ENCODE data around the gene LEUTX.
A peak's percentile ranks its signal among the peaks of the same experiment; 100 is the strongest.
"Not testable (repeated sequence)": the region's sequence is repeated elsewhere in the genome, so short reads cannot be mapped to it uniquely, and the experiment has no call there.

Gene LEUTX

DNA sequence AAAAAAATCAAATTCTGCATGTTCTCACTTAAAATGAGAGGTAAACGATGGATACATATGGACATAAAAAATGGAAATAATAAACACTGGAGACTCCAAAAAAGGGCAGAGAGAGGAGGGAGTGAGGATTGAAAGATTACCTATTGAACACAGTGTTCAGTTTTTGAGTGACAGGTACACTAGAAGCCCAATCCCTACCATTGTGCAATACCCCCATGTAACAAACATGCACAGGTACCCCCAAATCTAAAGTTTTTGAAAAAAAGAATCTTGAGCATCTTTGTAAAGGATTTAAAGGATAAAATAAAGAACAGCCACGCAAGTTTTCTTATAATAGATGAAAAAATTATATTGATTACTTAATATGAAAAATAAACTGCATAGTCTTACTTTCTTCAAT, 24.1 kb upstream of the LEUTX start:
- Mint-ChIP-seq H3K4me1 (no peaks in the 10 kb centered on the region), H3K36me3 (no peaks in the 10 kb centered on the region), H3K9me3 (no peaks in the 10 kb centered on the region), H3K4me3 (no peak overlapping the region), H3K27ac (no peak overlapping the region), H3K27me3 (peaks cover 43% of the 10 kb centered on the region)
- CTCF ChIA-PET = no interaction called here
- no peak for DNase-seq

DNA sequence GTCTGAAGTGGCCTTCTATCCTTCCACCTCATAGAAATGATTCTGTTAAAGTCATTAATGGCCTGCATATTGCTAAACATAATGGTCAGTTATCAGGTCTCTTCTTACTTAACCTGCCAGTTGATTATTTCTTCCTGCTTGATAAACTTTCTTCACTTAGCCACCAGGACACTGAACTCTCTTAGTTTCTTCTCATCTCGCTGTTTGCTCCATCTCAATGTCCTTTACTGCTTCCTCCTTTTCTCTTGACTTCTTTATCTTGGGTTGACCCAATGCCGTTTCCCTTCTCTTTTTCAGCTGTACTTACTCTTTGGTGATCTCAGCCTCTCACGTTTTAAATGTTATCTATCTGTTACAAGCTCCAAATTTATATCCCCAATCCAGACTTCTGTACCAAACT, 23.7 kb upstream of the LEUTX start:
- no peak for DNase-seq
- no peak overlapping the region for H3K27ac Mint-ChIP-seq
- no peaks in the 10 kb centered on the region for H3K9me3 Mint-ChIP-seq
- no peak overlapping the region for H3K4me3 Mint-ChIP-seq
- peaks cover 43% of the 10 kb centered on the region for H3K27me3 Mint-ChIP-seq
- H3K36me3 Mint-ChIP-seq = no peaks in the 10 kb centered on the region
- CTCF ChIA-PET = no interaction called here
- no peaks in the 10 kb centered on the region for H3K4me1 Mint-ChIP-seq

DNA sequence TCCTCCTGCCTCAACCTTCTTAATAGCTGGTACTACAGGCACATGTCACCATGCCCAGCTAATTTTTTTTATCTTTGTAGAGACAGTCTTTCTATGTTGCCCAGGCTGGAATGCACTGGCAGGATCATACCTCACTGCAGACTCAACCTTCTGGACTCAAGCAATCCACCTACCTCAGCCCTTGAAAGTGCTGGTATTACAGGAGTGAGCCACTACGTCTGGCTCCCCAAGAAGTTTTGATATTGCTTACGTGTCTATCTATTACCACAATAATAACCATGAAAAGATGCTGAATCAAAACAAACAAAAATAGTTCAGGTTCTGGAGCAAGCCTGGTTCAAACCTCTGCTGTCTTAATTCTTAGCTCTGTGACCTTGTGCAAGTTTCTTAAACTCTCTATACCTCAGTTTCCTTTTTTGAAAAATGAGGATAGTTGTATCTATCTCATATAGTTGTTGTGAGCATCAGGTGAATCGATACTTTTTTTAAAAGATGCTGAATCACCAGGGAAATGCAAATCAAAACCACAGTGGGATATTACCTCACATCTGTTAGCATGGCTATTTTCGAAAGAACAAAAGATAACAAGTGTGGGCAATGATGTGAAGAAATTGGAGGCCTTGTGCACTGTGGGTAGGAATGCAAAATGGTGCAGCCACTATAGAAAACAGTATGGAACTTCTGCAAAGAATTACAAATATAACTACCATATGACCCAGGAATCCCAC, 19.0 kb upstream of the LEUTX start:
- CTCF ChIA-PET = interaction anchor here (1.1 kb wide), 1 partner anchor 86 kb away, joined by 6 read pairs; no protein-coding TSS in a partner anchor
- no peak overlapping the region for H3K4me3 Mint-ChIP-seq

DNA sequence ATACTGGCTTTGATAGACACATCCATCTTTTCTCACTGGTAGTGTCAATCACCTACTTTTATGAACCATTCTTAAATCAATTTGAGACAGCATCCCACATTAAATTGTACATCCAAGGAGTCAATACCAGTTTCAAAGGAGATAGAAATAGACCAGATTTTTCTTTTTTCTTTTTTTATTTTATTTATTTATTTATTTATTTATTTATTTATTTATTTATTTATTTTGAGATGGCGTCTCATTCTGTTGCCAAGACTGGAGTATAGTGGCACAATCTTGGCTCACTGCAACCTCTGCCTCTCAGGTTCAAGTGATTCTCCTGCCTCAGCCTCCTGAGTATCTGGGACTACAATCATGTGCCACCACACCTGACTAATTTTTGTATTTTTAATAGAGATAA, 16.8 kb upstream of the LEUTX start:
- H3K27ac Mint-ChIP-seq, H3K4me1 Mint-ChIP-seq, H3K4me3 Mint-ChIP-seq, DNase-seq, H3K9me3 Mint-ChIP-seq, H3K36me3 Mint-ChIP-seq: not testable (repeated sequence)
- CTCF ChIA-PET = interaction anchor here (0.7 kb wide), 1 partner anchor 21 kb away, joined by 3 read pairs; no protein-coding TSS in a partner anchor
- peaks cover 21% of the 10 kb centered on the region for H3K27me3 Mint-ChIP-seq

More for the DNA sequence above, 19.0 kb upstream of the LEUTX start:
- no peaks in the 10 kb centered on the region for H3K4me1 Mint-ChIP-seq
- H3K27ac Mint-ChIP-seq = no peak overlapping the region
- no peaks in the 10 kb centered on the region for H3K36me3 Mint-ChIP-seq
- peaks cover 28% of the 10 kb centered on the region for H3K27me3 Mint-ChIP-seq
- no peaks in the 10 kb centered on the region for H3K9me3 Mint-ChIP-seq
- DNase-seq = no peak

DNA sequence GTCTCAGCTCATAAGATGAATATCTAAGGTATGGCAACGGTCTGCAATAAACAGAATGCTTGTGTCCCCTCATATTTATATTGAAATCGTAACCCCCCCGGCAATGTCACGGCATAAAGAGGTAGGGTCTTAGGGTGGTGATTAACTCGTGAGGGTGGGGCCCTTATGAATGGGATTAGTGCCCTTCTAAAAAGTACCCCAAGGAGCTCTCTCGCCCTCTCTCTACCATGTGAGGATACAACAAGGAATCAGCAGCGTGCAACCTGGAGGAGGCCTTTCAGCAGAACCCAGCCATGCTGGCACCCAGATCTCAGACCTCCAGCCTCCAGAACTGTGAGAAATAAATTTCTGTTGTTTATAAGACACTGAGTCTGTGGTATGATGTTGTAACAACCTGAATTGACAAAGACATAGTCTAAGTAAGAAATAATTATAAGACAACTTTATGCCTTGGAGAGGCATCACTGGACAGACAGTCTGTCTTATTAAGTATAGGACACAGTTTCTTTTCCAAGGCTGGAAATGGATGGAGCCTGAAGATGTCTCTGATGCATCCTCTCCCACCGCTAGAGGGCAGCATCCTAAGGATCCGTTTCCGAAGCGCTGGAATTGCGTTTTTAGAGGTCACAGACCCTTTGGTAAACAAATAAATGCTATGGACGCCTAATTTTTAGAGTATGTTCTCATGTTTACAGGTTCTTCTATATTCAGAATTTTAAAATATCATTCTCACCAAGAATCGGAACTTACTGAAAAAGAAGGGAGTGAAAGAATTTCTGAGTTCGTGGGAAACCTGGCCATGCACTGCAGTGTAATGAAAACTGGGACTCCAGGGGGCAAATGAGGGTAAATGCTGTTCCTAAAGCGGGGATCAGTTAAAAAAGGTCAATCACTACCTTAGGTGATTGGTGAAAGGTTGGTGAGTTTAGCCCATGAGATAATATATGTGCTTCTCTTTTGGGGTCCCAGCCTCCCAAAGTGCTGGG, 13.3 kb upstream of the LEUTX start:
- no peaks in the 10 kb centered on the region for H3K36me3 Mint-ChIP-seq
- H3K9me3 Mint-ChIP-seq = peaks cover 4% of the 10 kb centered on the region
- DNase-seq = peak; percentile 48
- CTCF ChIA-PET = interaction anchor here (0.7 to 5.6 kb wide), 11 partner anchors 15 to 214 kb away, joined by 3 to 38 read pairs (median 5); partner anchors contain the start of gene FBL
- peaks cover 11% of the 10 kb centered on the region for H3K27me3 Mint-ChIP-seq
- no peak overlapping the region for H3K27ac Mint-ChIP-seq
- H3K4me3 Mint-ChIP-seq = no peak overlapping the region
- peaks cover 6% of the 10 kb centered on the region for H3K4me1 Mint-ChIP-seq

DNA sequence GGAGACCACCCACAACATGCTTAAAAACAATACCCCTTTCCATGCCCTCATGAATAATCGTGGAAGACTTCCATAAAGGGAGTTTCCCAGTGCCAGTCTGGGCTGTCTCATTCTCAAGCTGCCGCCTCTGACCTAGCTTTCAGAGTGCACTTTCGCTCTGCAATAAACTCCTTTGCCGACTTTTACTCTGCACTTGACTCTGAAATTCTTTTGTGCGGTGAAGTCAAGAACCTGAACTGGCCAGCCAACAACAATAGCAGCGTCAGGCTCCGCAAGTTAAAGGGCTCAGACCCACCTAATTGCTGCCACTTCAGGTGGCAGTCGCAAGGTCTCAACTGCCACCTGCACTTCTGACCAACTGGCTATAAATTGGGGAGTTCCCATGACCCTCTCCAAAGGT, 10.3 kb upstream of the LEUTX start:
- H3K4me3 Mint-ChIP-seq = no peak overlapping the region
- peaks cover 6% of the 10 kb centered on the region for H3K4me1 Mint-ChIP-seq
- H3K27ac Mint-ChIP-seq = no peak overlapping the region
- H3K9me3 Mint-ChIP-seq = peaks cover 4% of the 10 kb centered on the region
- CTCF ChIA-PET = interaction anchor here (1.3 to 5.6 kb wide), 3 partner anchors 16 to 76 kb away, joined by 4 to 38 read pairs (median 7); partner anchors contain the start of gene FBL
- no peaks in the 10 kb centered on the region for H3K36me3 Mint-ChIP-seq
- DNase-seq = no peak
- peaks cover 17% of the 10 kb centered on the region for H3K27me3 Mint-ChIP-seq

DNA sequence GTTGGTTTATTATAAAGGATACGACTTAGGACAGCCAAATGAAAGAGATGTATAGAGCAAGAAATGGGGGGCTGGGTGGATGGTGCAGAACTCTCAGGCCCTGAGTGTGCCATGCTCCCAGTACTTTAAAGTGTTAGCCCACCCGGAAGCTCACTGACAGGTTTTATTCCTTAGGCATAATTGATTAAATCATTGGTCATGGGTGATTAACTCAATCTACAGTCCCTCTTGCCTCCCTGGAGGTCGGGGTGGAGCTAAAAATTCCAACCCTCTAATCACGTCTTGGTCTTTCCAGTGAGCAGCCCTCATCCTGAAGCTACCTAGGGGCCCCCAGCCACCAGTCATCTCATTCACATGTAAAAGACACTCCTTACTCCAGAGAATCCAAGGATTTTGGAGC, 9.9 kb upstream of the LEUTX start:
- Mint-ChIP-seq H3K36me3 (no peaks in the 10 kb centered on the region), H3K4me1 (peaks cover 6% of the 10 kb centered on the region), H3K9me3 (peaks cover 4% of the 10 kb centered on the region), H3K27ac (no peak overlapping the region), H3K4me3 (no peak overlapping the region), H3K27me3 (peaks cover 17% of the 10 kb centered on the region)
- DNase-seq = no peak
- CTCF ChIA-PET = interaction anchor here (1.4 to 5.6 kb wide), 4 partner anchors 11 to 95 kb away, joined by 3 to 38 read pairs (median 10); partner anchors contain the start of gene FBL

DNA sequence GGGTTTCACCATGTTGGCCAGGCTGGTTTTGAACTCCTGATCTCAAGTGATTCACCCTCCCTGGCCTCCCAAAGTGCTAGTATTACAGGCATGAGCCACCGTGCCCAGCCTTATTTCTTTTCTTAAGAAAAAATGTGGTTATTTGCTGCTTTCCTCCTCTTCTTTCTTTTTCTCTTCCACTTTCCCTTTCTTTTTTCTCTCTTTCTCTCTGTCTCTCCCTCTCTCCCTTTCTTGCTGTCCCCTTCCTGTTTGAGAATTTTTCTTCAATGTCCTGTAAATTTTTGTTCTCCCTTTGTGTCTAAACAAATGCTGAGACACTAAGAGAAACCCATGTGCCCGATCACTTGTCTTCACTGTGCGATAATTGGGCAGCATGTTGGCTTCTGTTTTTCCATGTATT, 2.2 kb downstream of the LEUTX start:
- Mint-ChIP-seq H3K4me1 (peaks cover 22% of the 10 kb centered on the region), H3K27me3 (peaks cover 39% of the 10 kb centered on the region)

DNA sequence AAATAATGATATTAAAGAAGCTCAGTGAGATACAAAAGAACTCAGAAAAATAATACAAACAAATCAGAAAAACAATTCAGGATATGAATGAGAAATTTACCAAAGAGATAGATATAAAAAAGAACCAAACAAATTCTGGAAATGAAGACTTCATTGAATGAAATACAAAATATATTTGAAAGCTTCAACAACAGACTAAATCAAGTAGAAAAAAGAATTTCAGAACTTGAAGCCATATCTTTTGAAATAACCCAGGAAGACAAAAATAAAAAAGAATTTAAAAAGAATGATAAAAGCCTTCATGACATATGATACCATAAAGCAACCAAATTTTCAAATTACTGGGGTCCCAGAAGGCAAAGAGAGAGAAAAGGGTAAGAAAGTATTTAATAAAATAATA, 9.6 kb downstream of the LEUTX start:
- H3K4me1 Mint-ChIP-seq = no peaks in the 10 kb centered on the region
- H3K27me3 Mint-ChIP-seq = peaks cover 37% of the 10 kb centered on the region
- H3K27ac Mint-ChIP-seq = no peak overlapping the region
- H3K4me3 Mint-ChIP-seq = no peak overlapping the region
- no peak for DNase-seq
- H3K9me3 Mint-ChIP-seq = peaks cover 13% of the 10 kb centered on the region
- H3K36me3 Mint-ChIP-seq = no peaks in the 10 kb centered on the region
- CTCF ChIA-PET = interaction anchor here (1.6 to 2.8 kb wide), 2 partner anchors 55 to 115 kb away, joined by 3 to 13 read pairs; no protein-coding TSS in a partner anchor

More for the DNA sequence above, 2.2 kb downstream of the LEUTX start:
- Mint-ChIP-seq H3K9me3 (no peaks in the 10 kb centered on the region), H3K27ac (no peak overlapping the region), H3K36me3 (peaks cover 2% of the 10 kb centered on the region), H3K4me3 (no peak overlapping the region)
- no peak for DNase-seq
- CTCF ChIA-PET = interaction anchor here (1.2 to 1.4 kb wide), 2 partner anchors 14 to 16 kb away, joined by 4 to 6 read pairs; no protein-coding TSS in a partner anchor

DNA sequence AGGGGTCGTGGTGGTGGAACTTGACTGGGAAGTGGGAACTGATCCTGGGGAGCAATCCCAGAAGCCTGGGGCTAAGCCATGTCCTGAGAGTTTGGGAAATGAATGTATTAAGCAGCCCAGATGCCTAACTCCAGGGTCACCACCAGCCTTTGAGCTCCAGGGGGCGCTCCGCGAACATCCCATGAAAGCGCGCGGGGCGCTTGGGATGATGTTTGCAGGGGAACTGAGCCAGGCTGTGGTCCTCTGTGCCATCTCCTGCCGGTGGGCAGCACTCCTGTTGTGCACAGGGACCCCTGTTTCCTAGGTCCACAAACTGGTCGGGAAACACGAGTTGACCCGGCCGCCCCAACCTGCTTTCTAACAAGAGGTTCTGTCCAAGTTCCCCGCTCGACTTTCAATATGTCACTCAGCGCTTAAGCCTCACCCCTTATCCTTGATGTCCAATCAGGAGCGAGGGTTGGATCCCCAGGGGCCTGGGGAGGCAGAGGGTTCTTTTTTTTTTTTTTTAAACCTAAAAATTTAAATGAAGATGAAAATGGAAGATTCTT, 14.4 kb downstream of the LEUTX start:
- peak overlapping the region; percentile 72 for H3K4me3 Mint-ChIP-seq
- H3K36me3 Mint-ChIP-seq = no peaks in the 10 kb centered on the region
- H3K27me3 Mint-ChIP-seq = peaks cover 16% of the 10 kb centered on the region
- H3K27ac Mint-ChIP-seq = no peak overlapping the region
- H3K9me3 Mint-ChIP-seq = peaks cover 6% of the 10 kb centered on the region
- peak; percentile 81 for DNase-seq
- CTCF ChIA-PET = interaction anchor here (0.6 to 4.1 kb wide), 18 partner anchors 9 to 369 kb away, joined by 3 to 69 read pairs (median 3); no protein-coding TSS in a partner anchor
- H3K4me1 Mint-ChIP-seq = peaks cover 7% of the 10 kb centered on the region

DNA sequence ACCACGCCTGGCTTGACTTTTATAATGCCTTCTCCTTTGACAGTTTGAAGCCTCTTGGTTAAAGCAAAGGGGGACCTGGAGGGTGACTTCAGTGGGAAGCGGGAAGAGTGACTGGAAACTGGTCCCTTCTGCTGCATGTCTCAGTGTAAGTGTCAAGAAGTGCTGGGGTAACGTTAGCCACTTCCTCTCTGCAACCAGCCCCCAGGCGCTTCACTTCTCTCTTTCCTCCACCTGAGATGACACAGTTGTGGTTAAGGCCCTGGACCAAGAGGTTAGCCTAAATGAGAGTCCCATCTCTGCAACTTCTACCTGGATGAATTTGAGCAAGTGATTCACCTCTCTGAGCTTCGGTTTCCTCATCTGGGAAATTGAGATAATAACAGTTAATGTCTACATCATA, 16.3 kb downstream of the LEUTX start:
- Mint-ChIP-seq H3K27me3 (peaks cover 15% of the 10 kb centered on the region), H3K36me3 (no peaks in the 10 kb centered on the region), H3K9me3 (no peaks in the 10 kb centered on the region), H3K4me1 (peaks cover 7% of the 10 kb centered on the region), H3K4me3 (no peak overlapping the region), H3K27ac (no peak overlapping the region)
- no peak for DNase-seq
- CTCF ChIA-PET = interaction anchor here (0.7 to 3.0 kb wide), 3 partner anchors 48 to 671 kb away, joined by 3 to 20 read pairs (median 3); no protein-coding TSS in a partner anchor

DNA sequence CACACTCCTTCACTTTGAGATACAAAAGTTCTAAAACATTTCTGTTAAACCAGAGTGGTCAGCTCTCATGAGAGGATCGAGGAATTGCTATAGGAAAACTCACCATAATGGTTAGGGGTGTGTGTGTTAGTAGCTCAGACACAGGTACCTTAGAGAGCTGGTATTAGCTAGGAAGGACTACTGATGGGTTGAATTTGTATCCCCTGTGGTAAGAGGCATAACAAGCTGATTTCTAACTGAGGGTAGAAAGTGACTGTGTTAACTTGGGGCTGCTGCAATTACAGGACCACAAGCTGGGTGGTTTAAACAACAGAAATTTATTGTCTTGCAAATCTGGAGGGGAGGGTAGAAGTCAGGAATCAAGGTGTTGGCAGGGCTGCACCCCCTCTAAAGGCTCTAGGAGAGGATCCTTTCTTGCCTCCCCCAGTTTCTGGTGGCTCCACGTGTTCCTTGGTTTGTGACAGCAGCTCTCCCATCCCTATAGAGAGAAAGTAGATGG, 17.4 kb downstream of the LEUTX start:
- H3K9me3 Mint-ChIP-seq = no peaks in the 10 kb centered on the region
- no peak overlapping the region for H3K27ac Mint-ChIP-seq
- H3K36me3 Mint-ChIP-seq = no peaks in the 10 kb centered on the region
- DNase-seq = no peak
- peaks cover 18% of the 10 kb centered on the region for H3K27me3 Mint-ChIP-seq
- CTCF ChIA-PET = interaction anchor here (0.6 to 3.0 kb wide), 2 partner anchors 47 to 55 kb away, joined by 3 to 20 read pairs; no protein-coding TSS in a partner anchor
- peaks cover 7% of the 10 kb centered on the region for H3K4me1 Mint-ChIP-seq
- no peak overlapping the region for H3K4me3 Mint-ChIP-seq

DNA sequence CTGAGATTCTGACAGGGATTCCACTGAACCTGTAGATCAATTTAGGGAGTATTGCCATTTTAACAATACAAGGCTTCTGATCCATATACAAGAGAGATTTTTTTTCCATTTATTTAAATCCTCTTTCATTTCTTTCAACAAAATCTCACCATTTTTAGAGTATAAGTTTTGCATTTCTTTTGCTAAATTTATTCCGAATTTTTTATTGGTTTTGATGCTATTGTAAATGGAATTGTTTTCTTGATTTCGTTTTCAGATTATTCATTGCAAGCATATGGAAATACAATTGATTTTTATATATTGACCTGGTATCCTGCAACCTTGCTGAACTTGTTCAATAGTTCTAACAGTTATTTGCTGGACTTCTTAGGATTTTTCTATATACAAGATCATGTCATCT, 18.4 kb downstream of the LEUTX start:
- DNase-seq = no peak
- H3K27me3 Mint-ChIP-seq = peaks cover 18% of the 10 kb centered on the region
- no peaks in the 10 kb centered on the region for H3K36me3 Mint-ChIP-seq
- H3K27ac Mint-ChIP-seq = no peak overlapping the region
- peaks cover 7% of the 10 kb centered on the region for H3K4me1 Mint-ChIP-seq
- no peak overlapping the region for H3K4me3 Mint-ChIP-seq
- no peaks in the 10 kb centered on the region for H3K9me3 Mint-ChIP-seq
- CTCF ChIA-PET = no interaction called here

Data from activated naive CD4-positive, alpha-beta T cell treated with anti-CD3 and anti-CD28 coated beads, Interleukin-2, amount 10 ng/mL, durations not matched to agents 7 days and 5 days (primary cell).